22Rv1 (cell line): ENCODE measurements around the gene AGAP2.
A peak's percentile ranks its signal among the peaks of the same experiment; 100 is the strongest.

Experiments
- H3K27ac ChIP-seq: fragments of 450-650 bp; 2 replicates; pipeline ENCODE4 v1.5.1; 2017
- CTCF ChIP-seq: fragments of 450-650 bp; IDR thresholded peaks from 2 replicates; pipeline ENCODE4 v1.5.1; 2017; ENCODE audit warnings: mild to moderate bottlenecking
- ZFX ChIP-seq: fragments of 450-650 bp; IDR thresholded peaks from 2 replicates; pipeline ENCODE4 v1.6.1; 2017; ENCODE audit warnings: antibody characterized with exemption, borderline replicate concordance

AGAP2 gene

DNA sequence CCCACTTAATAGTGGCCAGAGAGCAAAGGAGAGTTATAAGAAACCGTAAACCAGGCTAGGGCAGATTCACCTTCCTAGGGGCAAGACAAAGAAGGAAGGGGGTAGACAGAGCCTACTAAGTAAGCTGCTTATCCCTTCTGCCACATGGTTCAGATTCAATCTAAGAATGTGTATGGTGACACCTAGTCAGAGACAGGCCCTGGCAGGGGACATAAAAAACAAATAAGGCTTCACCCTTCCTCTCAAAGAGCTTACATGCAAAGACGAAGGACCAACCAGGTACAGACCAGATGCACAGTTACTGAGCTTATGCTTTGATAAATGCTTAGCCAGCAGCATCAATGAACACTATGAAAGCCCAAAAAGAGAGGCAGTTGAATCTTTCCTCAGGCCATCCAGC lies 23.9 kb upstream of the AGAP2 start:
- TF ChIP-seq ZFX = no peak
- no peak for TF ChIP-seq CTCF
- H3K27ac ChIP-seq = no peak overlapping the region

DNA sequence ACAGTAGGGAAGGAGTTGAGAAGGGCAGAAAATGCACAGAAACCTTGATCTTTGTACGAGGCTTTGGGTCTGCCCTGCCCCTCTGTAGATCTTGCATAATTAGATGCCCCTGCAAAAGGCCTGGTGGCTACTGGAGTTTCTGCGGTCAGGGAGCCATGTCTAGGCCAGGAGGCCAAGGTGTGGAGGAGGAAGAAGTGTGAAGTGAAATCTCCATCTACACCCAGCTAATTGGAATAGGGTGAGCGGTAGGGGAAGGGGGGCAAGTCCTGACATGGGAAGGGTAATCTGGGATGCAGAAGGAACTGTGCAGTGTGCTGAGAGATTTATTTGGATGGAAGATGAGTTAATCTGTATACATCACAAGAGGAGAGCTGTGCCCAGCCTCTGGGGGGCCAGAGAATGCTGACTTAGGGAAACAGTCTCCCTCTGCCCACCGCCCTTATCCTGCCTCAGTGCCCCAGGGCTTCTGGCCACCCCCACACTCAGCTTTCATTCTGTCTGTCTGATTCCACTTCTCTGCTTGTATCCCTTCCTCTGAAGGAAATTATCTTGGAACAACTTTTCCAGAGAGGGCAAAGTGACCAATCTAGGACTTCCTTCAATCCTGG lies 23.0 kb upstream of the AGAP2 start:
- TF ChIP-seq ZFX (no peak), CTCF (no peak)
- H3K27ac ChIP-seq = no peak overlapping the region

GRCh38 chr12:57760347-57760982 lies 21.9 kb upstream of the AGAP2 start:
- no peak overlapping the region for H3K27ac ChIP-seq
- no peak for TF ChIP-seq CTCF
- no peak for TF ChIP-seq ZFX

GRCh38 chr12:57759360-57759980 lies 20.9 kb upstream of the AGAP2 start:
- H3K27ac ChIP-seq = no peak overlapping the region
- TF ChIP-seq ZFX (no peak), CTCF (peak; percentile 94)

DNA sequence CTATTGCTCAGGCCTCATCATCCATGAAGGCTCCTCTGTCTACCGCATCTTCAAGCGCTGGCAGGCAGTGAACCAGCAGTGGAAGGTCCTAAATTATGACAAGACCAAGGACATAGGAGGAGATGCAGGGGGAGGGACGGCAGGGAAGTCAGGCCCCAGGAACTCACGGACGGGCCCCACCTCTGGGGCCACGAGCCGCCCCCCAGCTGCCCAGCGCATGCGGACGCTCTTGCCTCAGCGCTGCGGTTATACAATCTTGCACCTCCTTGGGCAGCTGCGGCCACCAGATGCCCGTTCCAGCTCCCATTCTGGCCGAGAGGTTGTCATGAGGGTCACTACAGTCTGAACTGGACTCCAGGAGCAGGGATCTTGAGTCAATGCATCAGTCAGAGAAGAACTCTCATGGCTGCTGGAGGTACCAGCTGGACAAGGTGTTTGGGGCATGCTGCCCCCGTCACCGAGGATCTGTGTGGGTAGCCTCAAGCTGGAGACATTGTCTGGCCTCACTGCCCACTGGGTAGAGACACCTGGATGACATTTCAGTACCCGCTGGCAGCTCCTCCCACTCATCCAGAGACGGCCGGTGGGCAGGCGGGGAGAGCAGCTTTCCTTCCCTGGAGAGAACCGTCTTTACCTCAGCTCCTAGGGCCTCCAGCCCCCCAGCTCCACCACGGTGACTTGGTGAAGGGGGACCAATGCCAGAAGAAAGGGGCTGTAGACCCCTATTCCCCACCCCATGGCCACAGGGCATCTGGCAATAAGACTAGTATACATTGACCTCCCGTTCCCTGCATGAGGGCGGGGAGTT lies 20.2 kb upstream of the AGAP2 start:
- TF ChIP-seq CTCF (no peak), ZFX (no peak)
- peak overlapping the region; percentile 14; the same call in 1 of the 2 replicates for H3K27ac ChIP-seq

- H3K27ac ChIP-seq = peak overlapping the region; percentile 14; the same call in 1 of the 2 replicates
- TF ChIP-seq CTCF (no peak), ZFX (no peak)
Observed at GRCh38 chr12:57757771-57758170, 19.2 kb upstream of the AGAP2 start.
